ENCODE results near the gene CDK6.

DNA sequence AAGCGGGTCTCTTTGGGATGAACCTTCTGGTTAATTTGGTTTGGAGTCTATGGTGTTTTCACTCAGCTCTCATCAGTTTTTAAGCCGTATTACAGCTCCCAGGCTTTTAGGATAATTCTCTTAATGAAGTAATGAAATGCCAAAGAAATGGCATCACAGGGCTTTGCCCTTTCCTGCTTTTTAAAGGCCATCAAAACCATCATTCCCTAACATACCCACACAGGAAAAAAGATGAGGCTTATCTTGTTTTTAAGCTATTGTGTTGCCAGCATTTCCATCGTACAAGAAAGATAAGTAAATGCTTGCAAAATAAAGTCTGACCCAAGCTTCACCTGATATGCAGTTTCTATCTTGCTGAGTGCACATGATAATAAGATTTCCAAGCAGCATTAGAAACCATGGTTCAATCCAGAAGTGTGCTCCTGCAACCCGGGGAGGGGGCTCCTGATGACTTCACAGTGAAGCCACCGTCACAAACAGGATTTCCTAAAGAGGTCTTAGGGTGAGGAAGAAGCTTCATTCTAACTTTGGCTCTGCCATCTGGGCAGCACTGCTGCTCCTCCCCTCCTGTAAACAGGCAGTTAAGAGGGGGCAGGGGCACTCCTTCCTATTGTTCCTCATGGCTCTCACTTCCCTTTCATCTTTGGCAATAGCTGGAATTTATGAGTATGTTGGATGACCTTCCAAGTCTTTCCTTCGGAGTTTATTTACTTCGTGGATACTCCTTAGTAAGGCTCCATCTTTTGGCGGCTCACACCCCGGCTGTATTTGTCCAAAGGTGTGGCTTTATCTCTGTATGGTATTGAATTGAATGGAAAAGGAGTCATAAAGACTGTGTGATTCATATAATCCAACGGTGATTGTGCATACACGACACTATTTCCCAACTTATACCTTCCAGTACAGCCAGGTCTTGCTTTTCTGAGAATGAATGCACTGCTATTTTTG is 191.0 kb downstream of the CDK6 start:
- no peak for TF ChIP-seq YY1 (IDR thresholded peaks at IDR 0.05)
- TF ChIP-seq SP1 (IDR thresholded peaks at IDR 0.05), result no peak
- TF ChIP-seq, protein P1, sequence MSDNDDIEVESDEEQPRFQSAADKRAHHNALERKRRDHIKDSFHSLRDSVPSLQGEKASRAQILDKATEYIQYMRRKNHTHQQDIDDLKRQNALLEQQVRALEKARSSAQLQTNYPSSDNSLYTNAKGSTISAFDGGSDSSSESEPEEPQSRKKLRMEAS (IDR thresholded peaks at IDR 0.05), result no peak
- TF ChIP-seq, protein P2, sequence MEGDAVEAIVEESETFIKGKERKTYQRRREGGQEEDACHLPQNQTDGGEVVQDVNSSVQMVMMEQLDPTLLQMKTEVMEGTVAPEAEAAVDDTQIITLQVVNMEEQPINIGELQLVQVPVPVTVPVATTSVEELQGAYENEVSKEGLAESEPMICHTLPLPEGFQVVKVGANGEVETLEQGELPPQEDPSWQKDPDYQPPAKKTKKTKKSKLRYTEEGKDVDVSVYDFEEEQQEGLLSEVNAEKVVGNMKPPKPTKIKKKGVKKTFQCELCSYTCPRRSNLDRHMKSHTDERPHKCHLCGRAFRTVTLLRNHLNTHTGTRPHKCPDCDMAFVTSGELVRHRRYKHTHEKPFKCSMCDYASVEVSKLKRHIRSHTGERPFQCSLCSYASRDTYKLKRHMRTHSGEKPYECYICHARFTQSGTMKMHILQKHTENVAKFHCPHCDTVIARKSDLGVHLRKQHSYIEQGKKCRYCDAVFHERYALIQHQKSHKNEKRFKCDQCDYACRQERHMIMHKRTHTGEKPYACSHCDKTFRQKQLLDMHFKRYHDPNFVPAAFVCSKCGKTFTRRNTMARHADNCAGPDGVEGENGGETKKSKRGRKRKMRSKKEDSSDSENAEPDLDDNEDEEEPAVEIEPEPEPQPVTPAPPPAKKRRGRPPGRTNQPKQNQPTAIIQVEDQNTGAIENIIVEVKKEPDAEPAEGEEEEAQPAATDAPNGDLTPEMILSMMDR (IDR thresholded peaks at IDR 0.05; ENCODE audit: low read depth, low read length, missing input control), result no peak
- no peak for TF ChIP-seq RAD21 (IDR thresholded peaks at IDR 0.05)
- no peak for TF ChIP-seq GABPA (IDR thresholded peaks at IDR 0.05 in 1 of 2, conservative IDR thresholded peaks at IDR 0.05 in 1 of 2)
- TF ChIP-seq, protein P3, sequence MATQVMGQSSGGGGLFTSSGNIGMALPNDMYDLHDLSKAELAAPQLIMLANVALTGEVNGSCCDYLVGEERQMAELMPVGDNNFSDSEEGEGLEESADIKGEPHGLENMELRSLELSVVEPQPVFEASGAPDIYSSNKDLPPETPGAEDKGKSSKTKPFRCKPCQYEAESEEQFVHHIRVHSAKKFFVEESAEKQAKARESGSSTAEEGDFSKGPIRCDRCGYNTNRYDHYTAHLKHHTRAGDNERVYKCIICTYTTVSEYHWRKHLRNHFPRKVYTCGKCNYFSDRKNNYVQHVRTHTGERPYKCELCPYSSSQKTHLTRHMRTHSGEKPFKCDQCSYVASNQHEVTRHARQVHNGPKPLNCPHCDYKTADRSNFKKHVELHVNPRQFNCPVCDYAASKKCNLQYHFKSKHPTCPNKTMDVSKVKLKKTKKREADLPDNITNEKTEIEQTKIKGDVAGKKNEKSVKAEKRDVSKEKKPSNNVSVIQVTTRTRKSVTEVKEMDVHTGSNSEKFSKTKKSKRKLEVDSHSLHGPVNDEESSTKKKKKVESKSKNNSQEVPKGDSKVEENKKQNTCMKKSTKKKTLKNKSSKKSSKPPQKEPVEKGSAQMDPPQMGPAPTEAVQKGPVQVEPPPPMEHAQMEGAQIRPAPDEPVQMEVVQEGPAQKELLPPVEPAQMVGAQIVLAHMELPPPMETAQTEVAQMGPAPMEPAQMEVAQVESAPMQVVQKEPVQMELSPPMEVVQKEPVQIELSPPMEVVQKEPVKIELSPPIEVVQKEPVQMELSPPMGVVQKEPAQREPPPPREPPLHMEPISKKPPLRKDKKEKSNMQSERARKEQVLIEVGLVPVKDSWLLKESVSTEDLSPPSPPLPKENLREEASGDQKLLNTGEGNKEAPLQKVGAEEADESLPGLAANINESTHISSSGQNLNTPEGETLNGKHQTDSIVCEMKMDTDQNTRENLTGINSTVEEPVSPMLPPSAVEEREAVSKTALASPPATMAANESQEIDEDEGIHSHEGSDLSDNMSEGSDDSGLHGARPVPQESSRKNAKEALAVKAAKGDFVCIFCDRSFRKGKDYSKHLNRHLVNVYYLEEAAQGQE (IDR thresholded peaks at IDR 0.05), result no peak

Measured in liver (tissue), 3 donors.